SK-N-SH (cell line): ENCODE data around the gene TSC22D1. TPM values are rescaled to one million over a fixed set of nuclear protein-coding genes. Genes with fewer than 3 reads are reported as not detected.

Experiments
- CTCF ChIA-PET: fragments of 300-600, 350-600 bp; formaldehyde crosslinking; extraction: SDS; loops from one replicate; lab custom pipeline; 2021; lab: Yijun Ruan, JAX
- POLR2A ChIA-PET: fragments of 350-600 bp; sonication (Branson Sonifier 250); formaldehyde crosslinking; extraction: SDS; loops from one replicate; lab custom pipeline; 2020; ENCODE audit warnings: antibody characterized with exemption, inconsistent platforms; lab: Yijun Ruan, JAX
- DNase-seq: peaks from one replicate; pipeline ENCODE4 v3.0.0; 2012
- H2AFZ ChIP-seq: fragments of 200-600 bp; sonication (generic); 2 replicates; pipeline ENCODE4 v1.8.1; 2016; ENCODE audit warnings: antibody characterized with exemption, mild to moderate bottlenecking, low read depth
- H3F3A ChIP-seq: fragments of 200-600 bp; sonication (generic); replicated peaks from 2 replicates; pipeline ENCODE3; 2016; ENCODE audit warnings: antibody characterized with exemption, mild to moderate bottlenecking; ENCODE audit not compliant: insufficient read depth
- H3K27ac ChIP-seq, 2 experiments: fragments of 200-500 bp in 1 of 2; fragments of 200-600 bp in 1 of 2; sonication (Bioruptor generic) in 1 of 2; sonication (generic), shearing (Covaris generic) in 1 of 2; 2 replicates each; pipeline versions ENCODE4 v1.5.1 to v1.6.1; 2014 to 2016; ENCODE audit warnings: low read depth in 2 of 2, inconsistent platforms in 1 of 2, low read length in 1 of 2, mild to moderate bottlenecking in 1 of 2, mixed read lengths in 1 of 2
- H3K27me3 ChIP-seq: fragments of 200-600 bp; sonication (generic), shearing (Covaris generic); 2 replicates; pipeline ENCODE4 v1.6.1; 2016; ENCODE audit warnings: mixed run types; ENCODE audit not compliant: insufficient read depth
- H3K36me3 ChIP-seq, 2 experiments: fragments of 200-500 bp in 1 of 2; fragments of 200-600 bp in 1 of 2; sonication (Bioruptor generic) in 1 of 2; sonication (generic) in 1 of 2; replicated peaks in 1 of 2; 2 replicates each; pipeline versions ENCODE3 to v1.5.1; 2014 to 2016; ENCODE audit warnings: low read length in 1 of 2, mild to moderate bottlenecking in 1 of 2; ENCODE audit not compliant: insufficient read depth in 2 of 2, control insufficient read depth in 1 of 2
- H3K4me1 ChIP-seq, 2 experiments: fragments of 200-500 bp in 1 of 2; fragments of 200-600 bp in 1 of 2; sonication (Bioruptor generic) in 1 of 2; sonication (generic), shearing (Covaris generic) in 1 of 2; 2 replicates each; pipeline versions ENCODE4 v1.5.1 to v1.6.1; 2014 to 2016; ENCODE audit warnings: low read depth in 1 of 2, low read length in 1 of 2, mixed run types in 1 of 2; ENCODE audit not compliant: insufficient read depth in 2 of 2, control insufficient read depth in 1 of 2
- H3K4me2 ChIP-seq: fragments of 200-600 bp; sonication (generic), shearing (Covaris generic); 2 replicates; pipeline ENCODE4 v1.6.1; 2017; ENCODE audit warnings: mixed run types
- H3K4me3 ChIP-seq, 2 experiments: fragments of 200-500 bp in 1 of 2; fragments of 200-600 bp in 1 of 2; sonication (Bioruptor generic) in 1 of 2; sonication (generic), shearing (Covaris generic) in 1 of 2; 2 replicates each; pipeline versions ENCODE4 v1.5.1 to v1.8.1; 2014 to 2016; ENCODE audit warnings: low read depth in 2 of 2, inconsistent platforms in 1 of 2, low read length in 1 of 2, mild to moderate bottlenecking in 1 of 2, mixed read lengths in 1 of 2, moderate library complexity in 1 of 2
- H3K79me2 ChIP-seq: fragments of 200-600 bp; sonication (generic); 2 replicates; pipeline ENCODE4 v1.8.1; 2017; ENCODE audit warnings: mild to moderate bottlenecking; ENCODE audit not compliant: insufficient read depth
- H3K9ac ChIP-seq: fragments of 200-600 bp; sonication (generic); 2 replicates; pipeline ENCODE4 v1.6.1; 2017; ENCODE audit warnings: mixed run types
- H3K9me2 ChIP-seq: fragments of 200-600 bp; sonication (generic); 2 replicates; pipeline ENCODE4 v1.6.1; 2017; ENCODE audit warnings: mixed run types
- H3K9me3 ChIP-seq: fragments of 200-600 bp; sonication (generic); 2 replicates; pipeline ENCODE4 v1.6.1; 2017; ENCODE audit warnings: mixed run types, mild to moderate bottlenecking, moderate library complexity
- H4K20me1 ChIP-seq: fragments of 200-600 bp; sonication (generic); 2 replicates; pipeline ENCODE4 v1.6.1; 2017; ENCODE audit warnings: mild to moderate bottlenecking, mixed run types; ENCODE audit not compliant: insufficient read depth
- ELF1 ChIP-seq: IDR thresholded peaks from 2 replicates; pipeline ENCODE4 v1.4.0; 2012
- FOXJ3 ChIP-seq: sonication (generic); formaldehyde crosslinking; IDR thresholded peaks from 2 replicates; pipeline ENCODE4 v1.5.1; 2020; ENCODE audit warnings: mild to moderate bottlenecking, missing genetic modification reagents
- IRF3 ChIP-seq: fragments of 150-350 bp; IDR thresholded peaks from 2 replicates; pipeline ENCODE4 v1.6.1; 2016; ENCODE audit warnings: mild to moderate bottlenecking, low read depth, low read length
- JUND ChIP-seq: IDR thresholded peaks from 2 replicates; pipeline ENCODE4 v1.4.0; 2012
- MAX ChIP-seq: IDR thresholded peaks from 2 replicates; pipeline ENCODE4 v1.4.0; 2012; ENCODE audit warnings: low read depth
- MEF2A ChIP-seq: IDR thresholded peaks from 2 replicates; pipeline ENCODE4 v1.4.0; 2012; ENCODE audit warnings: low read depth, borderline replicate concordance
- NRF1 ChIP-seq: IDR thresholded peaks from 2 replicates; pipeline ENCODE4 v1.6.1; 2012; ENCODE audit warnings: low read depth, mild to moderate bottlenecking, low read length
- PBX3 ChIP-seq: IDR thresholded peaks from 2 replicates; pipeline ENCODE4; 2012
- POLR2AphosphoS5 ChIP-seq: IDR thresholded peaks from 2 replicates; pipeline ENCODE4 v1.6.1; 2012; ENCODE audit warnings: low read depth, low read length
- RCOR1 ChIP-seq: fragments of 150-350 bp; IDR thresholded peaks from 2 replicates; pipeline ENCODE4 v1.6.1; 2017; ENCODE audit warnings: antibody characterized with exemption, low read length
- RFX5 ChIP-seq: IDR thresholded peaks from 2 replicates; pipeline ENCODE4 v1.6.1; 2012; ENCODE audit warnings: mild to moderate bottlenecking, improper control_type of control experiment, low read length
- RXRA ChIP-seq: IDR thresholded peaks from 2 replicates; pipeline ENCODE4 v1.4.0; 2012; ENCODE audit warnings: low read depth, mild to moderate bottlenecking, borderline replicate concordance
- TAF1 ChIP-seq: IDR thresholded peaks from 2 replicates; pipeline ENCODE4 v1.6.1; 2012; ENCODE audit warnings: low read depth, mild to moderate bottlenecking, low read length, moderate library complexity, borderline replicate concordance
- TCF12 ChIP-seq: IDR thresholded peaks from 2 replicates; pipeline ENCODE4 v1.4.0; 2012
- USF2 ChIP-seq: fragments of 150-350 bp; IDR thresholded peaks from 2 replicates; pipeline ENCODE4 v1.6.1; 2017; ENCODE audit warnings: antibody characterized with exemption, low read length, low read depth, borderline replicate concordance
- YY1 ChIP-seq: IDR thresholded peaks from 2 replicates; pipeline ENCODE4 v1.4.0; 2012; ENCODE audit warnings: low read depth, mild to moderate bottlenecking
- ZBTB33 ChIP-seq: IDR thresholded peaks from 2 replicates; pipeline ENCODE4 v1.4.0; 2012; ENCODE audit warnings: low read depth, borderline replicate concordance
- WGBS: methylation state at CpG from one replicate; pipeline ENCODE4 v1.1.6; 2017; ENCODE audit warnings: low lambda C conversion rate; 5-methylcytosine and 5-hydroxymethylcytosine counted together
- polyA plus RNA-seq, 3 experiments: library from polyadenylated mRNA; depleted of rRNA; stranded (reverse); fragments of >200 nt; gene quantifications; 2 replicates each; pipeline ENCODE4 v1.2.3, GENCODE V29; 2012

TSC22D1 gene
- polyA plus RNA-seq, 1 of the 3 experiments (the other 2 are of a cell fraction), result 137 TPM

GRCh38 chr13:44557986-44558385, 18.1 kb downstream of the TSC22D1 start:
- Histone ChIP-seq H3K9me2 (no peaks in the 10 kb centered on the region), H3K36me3 (peaks cover 0 to 42% of the 10 kb centered on the region in 2 experiments), H3F3A (peaks cover 4% of the 10 kb centered on the region), H3K4me3 (no peak overlapping the region), H3K27ac (no peak overlapping the region), H3K4me2 (no peak overlapping the region), H4K20me1 (peaks cover 48% of the 10 kb centered on the region), H3K79me2 (peaks cover 100% of the 10 kb centered on the region), H3K9ac (no peak overlapping the region), H3K27me3 (no peaks in the 10 kb centered on the region), H3K4me1 (no peaks in the 10 kb centered on the region), H2AFZ (no peak overlapping the region), H3K9me3 (no peaks in the 10 kb centered on the region)
- ChIA-PET POLR2A (no interaction called here), CTCF (interaction anchor here (1.4 kb wide), 1 partner anchor 15 kb away, joined by 4 read pairs; no protein-coding TSS in a partner anchor)
- 95% methylated on average over 2 of the region's 2 CpGs for WGBS
- DNase-seq, result no peak
- no peak for TF ChIP-seq ELF1
- TF ChIP-seq IRF3, result no peak
- TF ChIP-seq YY1, result no peak
- no peak for TF ChIP-seq TCF12
- no peak for TF ChIP-seq POLR2AphosphoS5
- TF ChIP-seq RXRA, result no peak
- no peak for TF ChIP-seq JUND
- TF ChIP-seq RCOR1, result no peak
- no peak for TF ChIP-seq MEF2A
- no peak for TF ChIP-seq MAX
- TF ChIP-seq FOXJ3, result no peak
- no peak for TF ChIP-seq NRF1
- TF ChIP-seq PBX3, result no peak
- TF ChIP-seq RFX5, result no peak
- TF ChIP-seq USF2, result no peak
- no peak for TF ChIP-seq ZBTB33
- no peak for TF ChIP-seq TAF1
